GM18870 (cell line): ENCODE measurements around the gene TM2D3.

ENCODE experiments used
- ATAC-seq: cut with Tn5 transposase; IDR thresholded peaks from one replicate; pipeline ENCODE4 v1.9.1; 2021; ENCODE audit warnings: moderate library complexity; ENCODE audit not compliant: unreplicated experiment

The TM2D3 gene

DNA sequence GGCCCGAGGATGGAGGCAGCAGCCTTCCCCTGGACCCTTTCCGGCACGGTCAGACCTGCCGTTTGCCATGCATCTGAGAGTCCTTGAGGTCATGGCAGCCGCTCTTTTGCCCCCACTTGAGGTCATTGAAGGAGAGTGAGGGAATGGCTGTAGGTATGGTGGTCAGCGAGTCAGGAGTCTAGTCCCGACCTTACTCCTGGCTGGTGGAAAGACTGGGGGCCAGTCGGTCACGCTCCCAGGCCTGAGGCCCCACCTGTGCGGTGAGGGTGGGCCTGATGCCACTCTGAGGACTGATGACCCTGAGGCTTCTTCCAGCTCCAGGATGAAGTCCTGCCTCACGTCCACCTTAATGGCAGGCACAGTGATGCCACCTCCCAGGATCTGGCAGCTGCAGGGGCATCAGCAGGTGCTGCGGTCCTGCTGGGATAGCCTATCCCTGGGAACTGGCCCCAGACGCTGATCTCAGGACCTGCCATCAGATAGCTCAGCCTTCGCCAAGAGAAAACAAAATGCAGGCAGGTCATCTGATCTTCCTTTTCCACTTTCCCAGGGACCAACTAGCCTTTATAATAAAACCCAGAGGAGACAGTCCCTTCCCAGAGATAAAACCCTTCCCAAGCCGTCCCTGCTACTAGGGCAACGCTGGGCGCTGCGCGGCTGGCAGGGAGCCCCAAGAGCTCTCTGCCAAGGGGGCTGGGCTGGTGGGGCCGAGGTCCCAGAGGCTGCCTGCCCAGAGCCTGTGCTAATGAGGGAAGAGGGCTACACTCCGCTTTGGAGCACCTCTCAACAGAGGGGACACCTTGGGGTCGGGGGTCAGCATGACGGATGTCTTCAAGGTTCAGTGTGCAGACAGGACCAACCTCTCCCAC, 42.2 kb downstream of the TM2D3 start:
- no peak for ATAC-seq

DNA sequence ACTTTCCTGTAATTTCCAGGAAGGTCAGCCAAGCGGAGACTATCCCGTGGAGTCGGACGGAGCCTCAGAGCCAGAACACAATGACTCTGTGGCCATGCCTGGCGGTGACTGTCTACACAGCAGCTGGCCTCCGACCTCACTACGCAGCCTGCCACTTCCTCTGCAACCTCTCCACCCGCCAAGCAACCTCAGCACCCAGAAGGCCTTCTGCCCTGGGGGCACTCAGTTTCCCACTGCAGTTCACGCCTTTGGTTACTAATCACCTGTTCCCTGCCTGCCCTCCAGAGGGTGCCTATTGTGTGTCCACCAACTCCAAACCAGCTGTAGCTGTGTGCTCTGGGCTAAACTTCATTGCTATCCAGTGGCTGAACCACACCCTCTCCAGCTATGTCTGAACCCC, 44.0 kb downstream of the TM2D3 start:
- no peak for ATAC-seq

DNA sequence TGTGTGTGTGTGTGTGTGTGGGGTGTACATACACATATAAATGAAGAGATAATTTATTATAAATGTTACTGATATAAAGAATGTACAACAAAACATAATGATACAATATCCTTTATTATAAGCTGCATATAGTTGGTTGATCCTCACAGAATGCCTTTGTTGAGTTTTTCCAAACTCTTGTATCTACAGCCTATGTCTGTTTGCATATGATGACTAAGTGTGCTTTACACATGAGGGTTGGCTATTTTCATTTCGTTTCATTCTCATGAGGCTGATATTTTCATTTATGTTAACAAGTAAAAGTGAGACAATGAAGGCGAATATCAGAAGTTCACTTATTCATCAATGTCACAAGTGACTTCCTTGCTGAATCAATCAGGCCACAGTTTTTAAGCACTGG, 45.1 kb downstream of the TM2D3 start:
- ATAC-seq, result no peak

DNA sequence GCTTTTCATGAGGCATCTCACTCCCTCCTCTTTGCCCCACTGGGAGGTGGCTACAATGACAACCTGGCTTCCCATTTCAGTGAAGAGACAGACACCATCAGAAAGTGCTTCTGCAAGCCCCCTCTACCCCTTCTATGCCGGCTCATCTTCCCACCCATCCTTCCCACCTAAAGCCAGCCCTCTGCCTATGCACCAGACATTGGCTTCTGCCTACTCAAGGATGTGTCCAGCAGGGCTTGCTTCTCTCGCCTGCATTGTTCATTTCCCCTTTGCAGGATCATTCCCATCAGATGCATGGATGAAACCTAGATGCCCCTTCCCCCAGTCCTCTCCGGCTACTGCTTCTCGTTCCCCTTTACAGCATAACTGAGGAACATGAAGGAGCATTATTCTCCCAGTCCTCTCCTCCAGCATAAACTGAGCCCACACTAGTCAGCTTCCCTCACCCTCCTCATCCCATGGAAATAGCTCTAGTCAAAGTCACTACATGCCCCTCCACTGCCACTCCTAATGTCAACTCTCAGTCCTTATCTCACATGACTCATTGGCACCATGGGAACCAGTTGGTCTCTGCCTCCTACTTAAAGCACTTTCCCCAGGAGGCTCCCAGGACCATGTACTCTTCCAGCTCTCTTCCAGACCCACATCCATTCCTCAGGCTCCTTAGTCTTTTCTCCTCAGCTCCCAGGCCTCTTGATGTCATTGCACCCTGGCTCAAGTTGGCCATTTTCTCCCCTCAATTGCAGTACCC, 47.9 kb downstream of the TM2D3 start:
- no peak for ATAC-seq

DNA sequence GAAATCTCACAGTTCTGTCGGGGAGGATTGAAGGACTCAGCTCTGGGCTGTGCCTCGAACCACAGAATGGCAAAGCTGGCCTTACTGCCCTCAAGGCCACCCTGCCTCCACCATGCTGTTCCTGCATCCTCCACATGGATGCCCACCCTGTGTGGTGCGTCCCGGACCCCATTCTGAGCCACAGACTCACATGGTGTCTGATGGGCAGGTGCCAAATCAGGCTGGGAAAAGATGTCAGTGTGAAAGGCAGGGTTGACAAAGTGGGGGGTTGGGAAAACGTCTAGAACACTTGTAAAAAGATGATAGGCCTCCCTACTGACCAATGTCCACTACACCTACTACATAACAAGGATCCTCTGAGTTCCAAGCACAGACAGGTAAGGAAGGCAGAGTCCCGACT, 49.4 kb downstream of the TM2D3 start:
- ATAC-seq, result no peak

DNA sequence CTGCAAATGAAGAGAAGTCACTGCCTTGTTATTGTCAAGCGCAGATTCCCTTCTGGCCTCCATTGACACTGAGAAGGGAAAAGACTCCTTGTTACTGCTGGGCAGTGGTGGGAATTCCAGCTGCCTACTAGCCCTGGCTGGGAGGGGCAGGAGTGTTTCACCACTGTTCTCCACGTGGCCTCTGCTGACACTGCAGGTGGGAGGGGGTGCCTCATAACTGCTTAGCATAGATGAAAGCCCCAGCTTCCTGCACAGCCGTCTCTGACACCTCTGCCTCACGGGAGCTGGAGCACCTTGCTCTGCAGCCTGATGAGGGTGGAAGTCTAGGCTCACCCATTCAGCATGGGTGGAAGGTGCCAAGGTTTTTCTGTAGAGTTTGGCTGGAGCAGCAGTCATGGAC, 52.1 kb downstream of the TM2D3 start:
- ATAC-seq, result no peak

DNA sequence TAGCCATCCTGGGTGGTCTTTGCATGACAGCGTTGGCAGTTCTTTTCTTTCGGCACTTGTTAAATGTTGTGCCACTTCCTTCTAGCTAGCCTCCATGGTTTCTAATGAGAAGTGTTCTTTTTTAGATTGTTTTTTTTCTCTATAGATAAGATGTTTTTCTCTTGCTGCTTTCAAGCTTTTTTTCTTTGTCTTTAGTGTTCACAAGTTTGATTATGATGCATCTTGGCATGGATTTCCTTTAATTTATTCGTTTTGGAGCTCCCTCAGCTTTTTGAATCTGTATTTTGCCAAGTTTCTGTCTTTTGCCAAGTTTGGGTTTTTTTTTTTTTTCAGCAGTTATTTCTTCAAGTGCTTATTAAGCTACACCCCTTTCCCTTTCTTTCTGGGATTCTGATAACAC, 53.1 kb downstream of the TM2D3 start:
- no peak for ATAC-seq

DNA sequence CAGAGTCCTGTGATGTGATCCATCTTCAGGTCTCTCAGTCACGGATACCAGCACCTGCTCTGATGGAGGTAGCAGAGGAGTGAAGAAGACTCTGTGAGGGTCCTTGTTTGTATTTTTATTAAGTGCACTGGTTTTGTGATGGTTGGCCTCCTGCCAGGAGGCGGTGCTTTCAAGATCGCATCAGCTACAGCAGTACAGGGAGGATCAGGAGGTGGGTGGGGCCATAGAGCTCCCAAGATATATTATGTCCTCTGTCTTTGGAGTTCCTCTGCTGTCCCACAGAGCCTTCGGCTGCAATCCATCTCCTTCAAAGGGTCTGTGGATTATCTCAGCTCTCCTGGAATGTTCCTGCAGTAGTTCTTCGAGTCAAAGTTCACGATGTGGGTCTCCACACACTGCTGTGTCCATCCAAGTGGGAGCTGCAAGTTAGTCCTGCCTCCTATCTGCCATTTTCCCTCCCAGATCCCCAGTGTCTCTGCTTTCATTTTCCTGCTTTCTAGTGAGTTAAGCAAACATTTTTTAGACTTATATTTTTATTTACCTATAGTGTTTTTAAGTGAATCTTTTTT, 54.7 kb downstream of the TM2D3 start:
- no peak for ATAC-seq

DNA sequence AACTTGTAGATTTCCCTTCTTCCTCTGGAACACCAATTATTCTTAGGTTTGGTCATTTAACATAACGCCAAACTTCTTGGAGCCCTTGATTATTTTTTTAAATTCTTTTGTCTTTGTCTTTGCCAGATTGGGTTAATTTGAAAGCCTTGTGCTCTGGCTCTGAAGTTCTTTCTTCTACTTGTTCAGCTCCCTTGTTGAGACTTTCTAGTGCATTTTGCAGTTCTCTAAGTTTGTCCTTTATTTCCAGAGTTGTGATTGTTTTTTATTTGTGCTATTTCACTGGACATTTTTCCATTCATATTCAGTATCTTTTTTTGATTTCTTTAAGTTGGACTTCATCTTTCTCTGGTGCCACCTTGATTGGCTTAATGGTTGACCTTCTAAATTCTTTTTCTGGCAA, 55.5 kb downstream of the TM2D3 start:
- no peak for ATAC-seq
